Tibial artery (tissue), 4 donors: Measurements from ENCODE around the gene GPR108.

Source experiments
- DNase-seq, 2 donors: peaks; one replicate each; pipeline ENCODE4 v3.0.0-alpha.2; 2019
- H3K27ac ChIP-seq, 2 donors: fragments of 200-600 bp; sonication (generic) in 1 of 2; 1 replicate in 1 of 2; 2 replicates in 1 of 2; pipeline ENCODE4 v1.5.1; 2018 to 2019; ENCODE audit warnings: mild to moderate bottlenecking in 1 of 2
- H3K27me3 ChIP-seq, 2 donors: fragments of 200-600 bp; sonication (generic) in 1 of 2; one replicate each; pipeline versions ENCODE4 v1.5.1 to v1.6.0; 2016 to 2019
- H3K36me3 ChIP-seq, 3 donors: fragments of 200-600 bp; sonication (generic) in 2 of 3; one replicate each; pipeline ENCODE4 v1.5.1; 2016 to 2019; ENCODE audit warnings: mild to moderate bottlenecking in 2 of 3
- H3K4me1 ChIP-seq, 4 donors: fragments of 200-600 bp; sonication (generic) in 2 of 4; 1 replicate in 3 of 4; 2 replicates in 1 of 4; pipeline ENCODE4 v1.5.1; 2016 to 2019
- H3K4me3 ChIP-seq, 2 donors: fragments of 200-600 bp; sonication (generic) in 1 of 2; 1 replicate in 1 of 2; 2 replicates in 1 of 2; pipeline ENCODE4 v1.5.1; 2018 to 2019; ENCODE audit warnings: mild to moderate bottlenecking in 2 of 2
- H3K9me3 ChIP-seq, 3 donors: fragments of 200-600 bp; sonication (generic) in 1 of 3; one replicate each; pipeline ENCODE4 v1.5.1; 2016 to 2019
- CTCF ChIP-seq, 2 experiments: fragments of 200-600 bp in 1 of 2; fragments of 450-650 bp in 1 of 2; IDR thresholded peaks; one replicate each; pipeline ENCODE4 v1.5.1; 2017 to 2019; ENCODE audit warnings: antibody characterized with exemption in 2 of 2, mild to moderate bottlenecking in 1 of 2, moderate library complexity in 1 of 2
- intact Hi-C: fragments of 100-400 bp; cut with DNase I; formaldehyde crosslinking; loops from one replicate; pipeline ENCODE4 v1.15.0; 2023; ENCODE audit warnings: low total_unique reads

GPR108 gene

GRCh38 chr19:6712692-6713670, 24.4 kb downstream of the GPR108 start:
- Histone ChIP-seq H3K27ac (no peak overlapping the region), H3K9me3 (no peaks in the 10 kb centered on the region), H3K36me3 (peaks cover 0 to 5% (median 0%) of the 10 kb centered on the region in 3 donors), H3K27me3 (peaks cover 0 to 45% of the 10 kb centered on the region in 2 donors), H3K4me1 (no peaks in the 10 kb centered on the region), H3K4me3 (no peak overlapping the region)
- no peak for DNase-seq
- TF ChIP-seq CTCF (IDR thresholded peaks at IDR 0.05) = no peak
- intact Hi-C loops = no loop called here

GRCh38 chr19:6712231-6712630, 25.1 kb downstream of the GPR108 start:
- H3K4me3 ChIP-seq = no peak overlapping the region
- no peaks in the 10 kb centered on the region for H3K9me3 ChIP-seq
- DNase-seq = no peak
- no peaks in the 10 kb centered on the region for H3K4me1 ChIP-seq
- H3K27me3 ChIP-seq = peaks cover 0 to 48% of the 10 kb centered on the region in 2 donors
- intact Hi-C loops = no loop called here
- no peak overlapping the region for H3K27ac ChIP-seq
- no peak for TF ChIP-seq CTCF (IDR thresholded peaks at IDR 0.05)
- peaks cover 0 to 5% (median 0%) of the 10 kb centered on the region in 3 donors for H3K36me3 ChIP-seq

- H3K36me3 ChIP-seq = peaks cover 0 to 5% (median 0%) of the 10 kb centered on the region in 3 donors
- no peak for DNase-seq
- H3K4me3 ChIP-seq = no peak overlapping the region
- no peaks in the 10 kb centered on the region for H3K9me3 ChIP-seq
- intact Hi-C loops = no loop called here
- TF ChIP-seq CTCF (IDR thresholded peaks at IDR 0.05) = no peak
- peaks cover 0 to 54% of the 10 kb centered on the region in 2 donors for H3K27me3 ChIP-seq
- H3K4me1 ChIP-seq = no peaks in the 10 kb centered on the region
- H3K27ac ChIP-seq = no peak overlapping the region
These were observed 25.8 kb downstream of the GPR108 start for GRCh38 chr19:6711605-6712004.

GRCh38 chr19:6711078-6711361, 26.4 kb downstream of the GPR108 start:
- intact Hi-C loops = no loop called here
- H3K27ac ChIP-seq = no peak overlapping the region
- no peak for DNase-seq
- peaks cover 0 to 53% of the 10 kb centered on the region in 2 donors for H3K27me3 ChIP-seq
- TF ChIP-seq CTCF (IDR thresholded peaks at IDR 0.05) = no peak
- H3K9me3 ChIP-seq = no peaks in the 10 kb centered on the region
- peaks cover 0 to 5% (median 0%) of the 10 kb centered on the region in 3 donors for H3K36me3 ChIP-seq
- no peak overlapping the region for H3K4me3 ChIP-seq
- H3K4me1 ChIP-seq = no peaks in the 10 kb centered on the region

- Histone ChIP-seq H3K27ac (no peak overlapping the region), H3K27me3 (peaks cover 0 to 53% of the 10 kb centered on the region in 2 donors), H3K4me1 (no peaks in the 10 kb centered on the region), H3K36me3 (peaks cover 0 to 5% (median 0%) of the 10 kb centered on the region in 3 donors), H3K4me3 (no peak overlapping the region), H3K9me3 (no peaks in the 10 kb centered on the region)
- no peak for TF ChIP-seq CTCF (IDR thresholded peaks at IDR 0.05)
- intact Hi-C loops = no loop called here
- no peak for DNase-seq
These were observed 26.9 kb downstream of the GPR108 start for GRCh38 chr19:6710273-6711077.
